GM21526 (cell line): ENCODE measurements around the gene ISM2.

Experiments
- ATAC-seq: cut with Tn5 transposase; IDR thresholded peaks from one replicate; pipeline ENCODE4 v1.9.1; 2021; ENCODE audit warnings: moderate library complexity; ENCODE audit not compliant: unreplicated experiment, low FRiP score

Gene ISM2

GRCh38 chr14:77508876-77509275 is 10.3 kb upstream of the ISM2 start:
- no peak for ATAC-seq

GRCh38 chr14:77508249-77508648 is 9.6 kb upstream of the ISM2 start:
- no peak for ATAC-seq

DNA sequence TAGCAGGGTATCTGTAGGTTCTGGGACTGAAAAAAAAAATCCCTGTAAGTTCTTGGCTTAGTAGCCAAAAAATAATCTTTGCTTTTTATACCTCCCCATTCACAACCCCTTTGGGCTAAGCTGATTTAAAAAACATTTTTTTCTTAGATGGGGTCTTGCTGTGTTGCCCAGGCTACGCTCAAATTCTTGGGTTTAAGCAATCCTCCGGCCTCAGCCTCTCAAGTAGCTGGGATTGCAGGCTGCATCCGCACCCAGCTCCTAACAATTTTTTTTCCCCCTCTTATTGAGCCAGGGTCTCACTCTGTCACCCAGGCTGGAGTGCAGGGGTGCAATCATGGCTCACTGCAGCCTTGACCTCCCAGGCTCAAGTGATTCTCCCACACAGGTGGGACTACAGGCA is 9.1 kb upstream of the ISM2 start:
- no peak for ATAC-seq

DNA sequence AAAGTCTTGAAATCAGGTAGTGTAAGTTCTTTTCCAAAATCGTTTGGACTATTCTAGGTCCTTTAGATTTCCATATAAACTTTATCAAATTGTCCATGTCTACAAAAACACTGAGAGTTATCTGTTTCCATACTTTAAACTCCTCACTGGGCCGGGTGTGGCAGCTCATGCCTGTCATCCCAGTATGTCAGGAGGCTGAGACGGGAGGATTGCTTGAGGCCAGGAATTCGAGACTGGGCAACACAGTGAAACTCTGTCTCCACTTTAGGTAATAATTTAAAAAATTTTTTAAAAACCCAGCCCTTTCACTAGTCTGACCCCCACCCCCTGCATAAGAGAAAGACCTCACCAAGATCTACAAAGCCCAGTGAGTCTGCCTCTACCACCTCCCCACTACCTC is 6.4 kb upstream of the ISM2 start:
- ATAC-seq, result no peak

DNA sequence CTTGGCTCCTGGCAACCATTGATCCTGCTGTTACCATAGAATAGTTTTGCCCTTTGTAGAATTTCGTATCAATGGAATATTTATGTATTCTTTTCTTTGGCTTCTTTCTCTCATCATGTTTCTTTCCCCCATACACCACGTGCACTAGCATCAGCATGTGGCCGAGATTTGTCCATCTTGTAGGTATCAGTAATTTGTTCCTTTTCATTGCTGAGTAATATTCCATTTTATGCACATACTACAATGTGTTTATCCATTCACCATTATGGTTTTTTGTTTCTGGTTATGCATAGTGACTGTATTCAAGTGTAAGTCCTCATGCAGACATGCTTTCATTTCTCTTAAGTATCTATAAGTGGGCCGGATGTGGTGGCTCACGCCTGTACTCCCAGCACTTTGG is 4.5 kb upstream of the ISM2 start:
- ATAC-seq, result no peak

GRCh38 chr14:77502109-77502782 is 3.6 kb upstream of the ISM2 start:
- no peak for ATAC-seq

DNA sequence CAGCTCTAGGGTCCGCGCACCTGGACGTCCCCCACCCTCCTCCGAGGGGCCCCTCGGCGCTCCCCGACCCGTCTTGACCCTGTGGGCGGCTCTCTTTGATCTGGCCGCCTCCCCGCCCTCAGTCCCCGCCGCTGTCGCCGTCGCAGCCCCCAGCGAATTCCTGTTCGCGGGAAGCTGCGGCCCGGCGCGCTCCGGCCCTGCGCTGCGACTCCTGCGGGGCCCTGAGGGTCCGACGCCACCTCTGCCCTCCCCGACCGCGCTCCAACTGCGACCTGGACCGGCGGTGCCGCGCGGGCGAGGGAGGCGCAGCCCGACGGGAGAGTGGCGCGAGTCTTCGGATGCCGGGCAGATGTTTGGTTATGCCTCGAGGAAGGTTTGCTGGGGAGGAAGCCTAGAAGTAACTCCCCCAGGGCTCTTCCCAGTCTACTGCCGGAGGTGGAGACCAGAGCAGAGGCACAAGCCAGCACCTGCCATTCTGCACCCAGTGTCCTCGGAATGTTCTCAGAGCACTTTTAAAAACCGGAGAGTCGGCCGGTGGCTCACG is 440 bp upstream of the ISM2 start:
- ATAC-seq, result peak; percentile 44

DNA sequence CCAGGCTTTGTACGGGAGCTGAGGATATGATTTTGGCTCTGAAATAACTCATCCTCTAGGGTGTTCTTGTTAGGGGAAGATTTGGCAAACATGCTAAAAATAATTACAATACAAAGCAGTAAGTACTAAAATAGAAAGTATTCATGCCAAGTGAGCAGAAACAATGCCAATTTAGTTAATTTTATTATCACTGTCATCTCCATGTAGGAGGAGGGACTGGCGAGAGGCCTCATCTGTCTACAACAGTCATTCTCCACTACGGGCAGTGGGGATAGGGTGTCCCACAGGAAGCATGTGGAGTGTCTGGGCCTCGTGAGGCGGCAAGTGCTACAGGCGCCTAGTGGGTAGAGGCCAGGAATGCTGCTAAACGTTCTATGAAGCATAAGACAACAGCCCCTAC is 3.3 kb downstream of the ISM2 start:
- no peak for ATAC-seq

DNA sequence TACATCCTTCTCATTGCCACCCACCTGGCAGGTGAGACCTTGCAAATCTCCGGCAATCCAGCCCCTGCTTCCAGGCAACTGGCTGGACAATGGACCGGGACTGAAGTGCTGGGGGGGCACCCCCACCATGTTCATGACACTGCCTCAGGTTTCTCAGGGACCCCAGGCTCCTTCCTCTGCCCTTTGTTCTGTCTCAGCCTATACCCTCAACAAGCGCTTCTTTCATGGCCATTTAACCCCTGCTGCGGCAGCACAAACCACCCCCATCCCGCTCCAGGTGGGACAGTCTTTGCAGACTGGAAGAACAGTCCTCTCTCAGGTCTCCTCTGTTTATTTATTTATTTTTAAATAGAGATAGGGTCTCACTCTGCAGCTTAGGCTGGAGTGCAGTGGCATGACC is 7.6 kb downstream of the ISM2 start:
- ATAC-seq, result no peak

GRCh38 chr14:77490347-77490986 is 8.1 kb downstream of the ISM2 start:
- no peak for ATAC-seq

- no peak for ATAC-seq
Measured at GRCh38 chr14:77489041-77489440, 9.6 kb downstream of the ISM2 start.

- ATAC-seq, result no peak
Measured at GRCh38 chr14:77488558-77488957, 10.1 kb downstream of the ISM2 start.

- ATAC-seq, result no peak
Measured at GRCh38 chr14:77485901-77486678, 12.5 kb downstream of the ISM2 start.

DNA sequence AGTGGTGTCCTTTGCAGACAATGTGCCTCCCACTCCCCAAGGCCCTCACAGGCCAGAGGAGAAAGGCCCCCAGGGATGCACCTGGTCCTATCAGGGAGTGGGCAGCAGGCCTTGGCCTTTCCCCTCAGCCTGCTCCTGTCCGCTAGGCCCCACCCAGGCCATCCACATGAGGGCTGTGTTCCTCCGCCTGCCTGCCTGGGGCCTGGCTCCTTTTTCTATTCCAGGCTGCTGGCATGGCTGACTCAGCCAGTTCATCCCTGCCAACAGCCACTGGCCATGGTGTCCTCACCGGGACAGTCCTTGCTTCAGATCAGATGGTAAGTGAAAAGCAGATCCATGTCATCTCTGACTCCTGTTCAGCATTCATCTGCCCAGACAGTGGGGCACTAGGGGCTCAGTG is 13.4 kb downstream of the ISM2 start:
- no peak for ATAC-seq

- no peak for ATAC-seq
Measured at GRCh38 chr14:77482422-77482821, 16.2 kb downstream of the ISM2 start.

GRCh38 chr14:77478796-77479195 is 19.8 kb downstream of the ISM2 start:
- peak; percentile 83 for ATAC-seq

DNA sequence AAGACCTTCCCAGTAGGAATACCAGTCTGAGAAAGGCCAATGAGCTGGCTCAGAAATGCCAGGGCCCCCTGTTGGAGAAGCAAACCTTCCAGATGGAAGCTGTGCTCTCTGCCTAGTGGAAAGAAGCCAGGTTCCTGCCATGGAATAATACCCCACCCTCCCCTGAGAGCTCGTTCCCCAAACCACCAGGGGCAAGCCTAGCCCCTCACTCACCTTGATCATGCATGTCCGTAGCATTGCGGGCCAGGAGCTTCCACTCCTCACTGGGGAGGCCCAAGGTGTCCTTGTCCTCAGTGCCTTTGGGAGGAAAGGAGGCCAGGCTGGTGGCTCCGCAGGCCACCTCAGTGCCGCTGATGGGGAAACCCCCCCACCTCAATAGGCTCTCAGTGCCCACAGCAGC is 20.6 kb downstream of the ISM2 start:
- no peak for ATAC-seq

- no peak for ATAC-seq
Measured at GRCh38 chr14:77475432-77476115, 23.0 kb downstream of the ISM2 start.

DNA sequence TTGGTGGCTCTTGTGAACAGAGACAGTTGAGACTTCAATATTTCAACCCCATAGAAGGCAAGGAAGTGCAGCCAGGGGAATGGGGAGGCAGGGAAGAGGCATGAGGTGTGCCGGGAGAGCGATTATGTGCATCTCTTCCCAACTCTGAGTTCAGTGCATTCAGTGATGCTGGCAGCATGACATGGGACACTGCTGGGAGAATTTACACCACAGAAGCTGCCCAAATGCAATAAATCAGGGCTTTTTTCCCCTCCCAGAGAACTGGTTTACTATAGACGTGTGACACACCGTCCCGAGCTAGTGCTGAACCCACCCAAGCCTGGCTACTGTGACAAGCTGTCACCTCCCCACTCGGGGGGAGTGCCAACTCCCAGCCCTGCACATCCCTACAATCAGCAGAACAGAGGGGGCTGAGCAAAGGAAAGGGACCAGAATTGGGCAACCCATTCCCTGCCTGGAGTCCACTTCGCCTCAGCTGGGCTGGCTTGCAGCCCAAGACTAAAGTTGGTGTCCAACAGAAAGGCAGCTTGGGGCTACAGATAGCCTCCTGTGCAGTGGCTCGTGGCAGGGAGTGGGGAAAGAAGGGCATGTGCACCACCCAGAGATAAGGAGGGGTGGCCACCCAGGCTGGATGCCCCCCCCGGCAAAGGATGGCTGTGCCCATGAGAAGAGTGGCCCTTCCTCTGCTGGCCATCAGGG is 24.0 kb downstream of the ISM2 start:
- no peak for ATAC-seq

DNA sequence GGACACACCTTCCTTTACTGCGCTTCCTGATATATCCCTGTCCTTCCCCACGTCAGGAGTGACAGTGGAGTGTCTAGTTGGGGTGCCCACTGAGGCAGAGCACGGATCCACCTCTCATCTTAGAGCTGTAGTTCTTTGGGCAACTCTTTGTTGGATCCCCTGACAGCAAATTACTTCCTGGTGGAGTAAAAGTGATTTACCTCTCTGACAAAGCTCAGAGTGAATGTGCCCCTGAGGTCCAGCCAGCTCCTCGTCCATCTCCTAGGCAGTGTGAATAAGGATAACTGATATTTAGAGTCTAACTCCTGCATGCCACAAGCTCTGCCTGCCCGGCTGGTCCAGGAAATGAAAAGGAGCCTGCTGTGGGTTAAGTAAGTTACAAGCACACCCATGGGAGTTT is 24.7 kb downstream of the ISM2 start:
- ATAC-seq, result no peak
